ENCODE measurements around the gene EI24. TPM values are rescaled to one million over a fixed set of nuclear protein-coding genes. Genes with fewer than 3 reads are reported as not detected.
A peak's percentile ranks its signal among the peaks of the same experiment; 100 is the strongest.

EI24 gene
- total and polyA plus RNA-seq, 2 donors (not counting 3 experiments of a cell fraction or from before 2014, with no cell fraction given), result 115 to 192 TPM

- dilution Hi-C loops (cut with MboI; ENCODE audit: extremely low pct_ligation_motif_present, low sequenced_read_pairs), result no loop called here
- H3K9ac ChIP-seq (replicated peaks; ENCODE audit: extremely low read depth, insufficient read depth, low read length), result no peak overlapping the region
- BruUV-seq (replicated peaks), result no TSS peak
- TF ChIP-seq GATA2 (IDR thresholded peaks at IDR 0.05; ENCODE audit: insufficient read depth, insufficient read length, low read depth, low read length) (no peak), POLR2AphosphoS5 (IDR thresholded peaks at IDR 0.05; ENCODE audit: insufficient read depth, low read depth, low read length) (peak; percentile 27), CTCF (IDR thresholded peaks at IDR 0.05; ENCODE audit: extremely low read depth in 1 of 2, insufficient read depth in 1 of 2, low read depth in 1 of 2, low read length in 2 of 2) (no peak), FOS (IDR thresholded peaks at IDR 0.05; ENCODE audit: borderline replicate concordance, insufficient read depth, low read length) (peak; percentile 50), POLR2A (IDR thresholded peaks at IDR 0.05; ENCODE audit: low read depth, low read length) (peak; percentile 36), MAX (IDR thresholded peaks at IDR 0.05; ENCODE audit: insufficient read depth, insufficient read length) (no peak), MYC (IDR thresholded peaks at IDR 0.05; ENCODE audit: low read depth, low read length) (no peak), EZH2 (IDR thresholded peaks at IDR 0.05; ENCODE audit: borderline replicate concordance, low read depth, low read length, severe bottlenecking) (no peak), JUN (IDR thresholded peaks at IDR 0.05; ENCODE audit: borderline replicate concordance, insufficient read depth, insufficient read length, low read depth) (peak; percentile 24)
- no peaks in the 10 kb centered on the region for H3K27me3 ChIP-seq (ENCODE audit: control insufficient read depth in 2 of 2, insufficient read depth in 2 of 2, low read length in 2 of 2)
- DNase-seq (ENCODE audit: low read depth, low spot score) (peak; percentile 37), FAIRE-seq (no peak)
- no peak overlapping the region for H3K4me3 ChIP-seq (replicated peaks in 1 of 3; ENCODE audit: insufficient read depth in 1 of 3, low read depth in 1 of 3, low read length in 3 of 3)
- peak overlapping the region; percentile 8 for H3K4me2 ChIP-seq (ENCODE audit: insufficient read depth, low read length)
- H3K9me3 ChIP-seq (replicated peaks; ENCODE audit: control insufficient read depth, insufficient read depth, low read length), result no peaks in the 10 kb centered on the region
- peaks cover 7% of the 10 kb centered on the region for H3K79me2 ChIP-seq (ENCODE audit: control insufficient read depth, insufficient read depth, low read length)
- POLR2A ChIA-PET, result no interaction called here
- no peaks in the 10 kb centered on the region for H3K9me1 ChIP-seq (replicated peaks; ENCODE audit: control insufficient read depth, extremely low read depth, insufficient read depth, low read length)
- intact Hi-C loops (cut with micrococcal nuclease), result no loop called here
- peaks cover 17% of the 10 kb centered on the region for H3K4me1 ChIP-seq (ENCODE audit: control insufficient read depth, extremely low read depth, insufficient read depth, low read length)
- peaks cover 22 to 23% of the 10 kb centered on the region in 2 experiments for H3K36me3 ChIP-seq (ENCODE audit: control insufficient read depth in 2 of 2, extremely low read depth in 1 of 2, insufficient read depth in 2 of 2, low read length in 2 of 2)
- H2AFZ ChIP-seq (ENCODE audit: low read depth, low read length), result no peak overlapping the region
- no peaks in the 10 kb centered on the region for H4K20me1 ChIP-seq (replicated peaks; ENCODE audit: control insufficient read depth, extremely low read depth, insufficient read depth, low read length)
- H3K27ac ChIP-seq (ENCODE audit: insufficient read depth, low read depth, low read length), result no peak overlapping the region
- CTCF ChIA-PET, result interaction anchor here (0.9 to 7.0 kb wide), 5 partner anchors 9 to 253 kb away, joined by 3 to 44 read pairs (median 5); no protein-coding TSS in a partner anchor
Measured at GRCh38 chr11:125621995-125622394, 52.7 kb downstream of the EI24 start.
